Hepatocyte (in vitro differentiated cells): Measurements from ENCODE around the gene ACAD8. TPM values are rescaled to one million over a fixed set of nuclear protein-coding genes. Genes with fewer than 3 reads are reported as not detected.

Experiments used
- DNase-seq: peaks from one replicate; pipeline ENCODE4 v3.0.0-alpha.2; 2016; ENCODE audit warnings: low spot score
- H2AFZ ChIP-seq: fragments of 200-600 bp; sonication (generic); 2 replicates; pipeline ENCODE4 v1.6.0; 2016; ENCODE audit warnings: antibody characterized with exemption, mild to moderate bottlenecking
- H3K27ac ChIP-seq: fragments of 200-600 bp; sonication (generic); 2 replicates; pipeline ENCODE4 v1.5.1; 2016; ENCODE audit warnings: mild to moderate bottlenecking
- H3K27me3 ChIP-seq: fragments of 200-600 bp; sonication (generic); 2 replicates; pipeline ENCODE4 v1.6.1; 2016
- H3K36me3 ChIP-seq: fragments of 200-600 bp; sonication (generic); replicated peaks from 2 replicates; pipeline ENCODE4 v1.5.1; 2016; ENCODE audit warnings: low read depth; ENCODE audit not compliant: insufficient read depth
- H3K4me1 ChIP-seq: fragments of 200-600 bp; sonication (generic); 2 replicates; pipeline ENCODE4 v1.5.1; 2016; ENCODE audit warnings: mild to moderate bottlenecking, moderate library complexity; ENCODE audit not compliant: insufficient read depth
- H3K4me2 ChIP-seq: fragments of 200-600 bp; sonication (generic); 2 replicates; pipeline ENCODE4 v1.6.0; 2016
- H3K4me3 ChIP-seq: fragments of 200-600 bp; sonication (generic); 2 replicates; pipeline ENCODE4 v1.5.1; 2016; ENCODE audit warnings: mild to moderate bottlenecking
- H3K79me2 ChIP-seq: fragments of 200-600 bp; sonication (generic); 2 replicates; pipeline ENCODE4 v1.6.0; 2017; ENCODE audit warnings: mild to moderate bottlenecking
- H3K9me2 ChIP-seq: fragments of 200-600 bp; sonication (generic); replicated peaks from 2 replicates; pipeline ENCODE4 v1.6.0; 2017; ENCODE audit warnings: mild to moderate bottlenecking; ENCODE audit not compliant: insufficient read depth
- H3K9me3 ChIP-seq: fragments of 200-600 bp; sonication (generic); 2 replicates; pipeline ENCODE4 v1.5.1; 2016; ENCODE audit warnings: low read depth, mild to moderate bottlenecking
- H4K20me1 ChIP-seq: fragments of 200-600 bp; sonication (generic); 2 replicates; pipeline ENCODE4 v1.6.0; 2016; ENCODE audit warnings: mild to moderate bottlenecking; ENCODE audit not compliant: insufficient read depth, poor library complexity, severe bottlenecking
- CTCF ChIP-seq: fragments of 200-600 bp; sonication (generic); IDR thresholded peaks from 2 replicates; pipeline ENCODE4 v1.5.1; 2016; ENCODE audit warnings: antibody characterized with exemption, mild to moderate bottlenecking; ENCODE audit not compliant: poor library complexity
- EZH2 ChIP-seq: fragments of 200-600 bp; sonication (generic); IDR thresholded peaks from 2 replicates; pipeline ENCODE4 v1.6.1; 2016; ENCODE audit warnings: antibody characterized with exemption, mild to moderate bottlenecking, borderline replicate concordance
- EZH2phosphoT487 ChIP-seq: fragments of 200-600 bp; sonication (generic); IDR thresholded peaks from one replicate; pipeline ENCODE4 v1.6.1; 2018; ENCODE audit warnings: antibody characterized with exemption, mild to moderate bottlenecking, low read depth, moderate library complexity; ENCODE audit not compliant: unreplicated experiment, severe bottlenecking
- WGBS: methylation state at CpG from one replicate; pipeline ENCODE4 v1.1.6; 2016; ENCODE audit warnings: low lambda C conversion rate; ENCODE audit errors: missing lambda C conversion rate; 5-methylcytosine and 5-hydroxymethylcytosine counted together
- polyA plus RNA-seq: library from polyadenylated mRNA; unstranded; fragments of >200 nt; fragmentation: Nextera tagmentation; extraction: Ambion mirVana; gene quantifications from 2 replicates; pipeline ENCODE4 v1.2.1, GENCODE V29; 2016
- total RNA-seq: library from RNA; depleted of rRNA; stranded (reverse); fragments of >200 nt; gene quantifications from 2 replicates; pipeline ENCODE4 v1.2.3, GENCODE V29; 2014

ACAD8 gene
- total and polyA plus RNA-seq, 2 experiments from 2014 or later = 18.9 to 19.6 TPM

GRCh38 chr11:134275188-134275533 is 21.8 kb downstream of the ACAD8 start:
- H3K9me2 ChIP-seq = no peaks in the 10 kb centered on the region
- 14% methylated on average over 5 of the region's 5 CpGs for WGBS
- H3K27ac ChIP-seq = no peak overlapping the region
- H3K27me3 ChIP-seq = peaks cover 90% of the 10 kb centered on the region
- H2AFZ ChIP-seq = no peak overlapping the region
- no peak overlapping the region for H3K4me3 ChIP-seq
- H3K79me2 ChIP-seq = no peaks in the 10 kb centered on the region
- DNase-seq = no peak
- TF ChIP-seq EZH2 (no peak), EZH2phosphoT487 (no peak), CTCF (no peak)
- H3K4me1 ChIP-seq = peaks cover 12% of the 10 kb centered on the region
- H3K9me3 ChIP-seq = no peaks in the 10 kb centered on the region
- H3K36me3 ChIP-seq = no peaks in the 10 kb centered on the region
- H3K4me2 ChIP-seq = peak overlapping the region; percentile 91
- H4K20me1 ChIP-seq = no peaks in the 10 kb centered on the region

GRCh38 chr11:134275534-134276395 is 22.4 kb downstream of the ACAD8 start, which contains the start of gene GLB1L3:
Gene GLB1L3, plus strand, starts transcription at chr11:134276379. Its CDS starts 362 bp downstream, at chr11:134276741.
- 1% methylated on average over 63 of the region's 68 CpGs for WGBS
- DNase-seq = peak; percentile 34

GRCh38 chr11:134276396-134277182 is 23.2 kb downstream of the ACAD8 start:
- Histone ChIP-seq H3K36me3 (no peaks in the 10 kb centered on the region), H2AFZ (peak overlapping the region; percentile 71), H3K4me2 (peak overlapping the region; percentile 91), H3K27me3 (peaks cover 91% of the 10 kb centered on the region), H3K9me3 (no peaks in the 10 kb centered on the region), H3K79me2 (no peaks in the 10 kb centered on the region), H3K9me2 (no peaks in the 10 kb centered on the region), H4K20me1 (no peaks in the 10 kb centered on the region), H3K4me1 (peaks cover 12% of the 10 kb centered on the region), H3K27ac (no peak overlapping the region), H3K4me3 (no peak overlapping the region)
- no peak for DNase-seq
- 3% methylated on average over 38 of the region's 88 CpGs for WGBS
- TF ChIP-seq EZH2 (no peak), CTCF (no peak), EZH2phosphoT487 (no peak)

More at GRCh38 chr11:134275534-134276395, 22.4 kb downstream of the ACAD8 start, which contains the start of gene GLB1L3:
- peak within 1 kb of the TSS; percentile 71 for H2AFZ ChIP-seq
- no peaks in the 10 kb centered on the region for H4K20me1 ChIP-seq
- no peak within 1 kb of the TSS for H3K4me3 ChIP-seq
- peaks cover 12% of the 10 kb centered on the region for H3K4me1 ChIP-seq
- peaks cover 95% of the 10 kb centered on the region for H3K27me3 ChIP-seq
- no peaks in the 10 kb centered on the region for H3K79me2 ChIP-seq
- peak within 1 kb of the TSS; percentile 91 for H3K4me2 ChIP-seq
- TF ChIP-seq EZH2phosphoT487 (no peak), CTCF (peak; percentile 22)
- no peaks in the 10 kb centered on the region for H3K9me2 ChIP-seq
- no peaks in the 10 kb centered on the region for H3K36me3 ChIP-seq
- no peak within 1 kb of the TSS for H3K27ac ChIP-seq
- H3K9me3 ChIP-seq = no peaks in the 10 kb centered on the region
